ENCODE results near the gene SLC16A2. TPM values are rescaled to one million over a fixed set of nuclear protein-coding genes. Genes with fewer than 3 reads are reported as not detected.

SLC16A2 gene
- total RNA-seq, 2 donors from 2014 or later, result 7.9 to 11.6 TPM

DNA sequence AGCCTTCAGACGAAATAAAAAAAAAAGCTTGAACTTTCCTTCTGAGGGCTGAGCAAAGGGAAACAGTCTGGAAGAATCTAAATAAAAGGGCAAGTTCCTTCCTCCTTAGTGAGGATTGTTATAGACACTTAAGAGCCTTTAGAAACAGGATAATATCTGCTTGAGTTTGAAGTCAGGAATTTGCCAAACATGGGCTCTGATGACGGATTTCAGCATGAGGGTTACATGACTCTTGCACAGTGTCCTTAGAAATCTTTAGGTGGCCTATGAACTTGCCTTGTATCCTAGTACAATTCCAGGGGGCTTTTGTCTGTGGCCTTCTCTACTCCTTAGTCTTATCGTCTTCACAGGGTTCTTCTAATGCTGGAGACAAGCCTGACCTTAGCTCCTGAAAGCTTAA, 99.0 kb downstream of the SLC16A2 start:
- ATAC-seq (ENCODE audit: insufficient number of reproducible peaks, low FRiP score, low read depth) (no peak), DNase-seq (ENCODE audit: low spot score) (no peak)
- TF ChIP-seq CTCF (IDR thresholded peaks at IDR 0.05), result no peak
- Histone ChIP-seq H3K9me3 (no peaks in the 10 kb centered on the region), H3K4me3 (no peak overlapping the region), H3K36me3 (no peaks in the 10 kb centered on the region), H3K27ac (no peak overlapping the region), H3K27me3 (replicated peaks; ENCODE audit: insufficient read depth) (no peaks in the 10 kb centered on the region), H3K4me1 (ENCODE audit: control insufficient read depth in 1 of 2, low read depth in 2 of 2) (no peaks in the 10 kb centered on the region)

GRCh38 chrX:74520896-74521295, 99.6 kb downstream of the SLC16A2 start:
- DNase-seq (ENCODE audit: low spot score) (no peak), ATAC-seq (ENCODE audit: insufficient number of reproducible peaks, low FRiP score, low read depth) (no peak)
- Histone ChIP-seq H3K36me3 (no peaks in the 10 kb centered on the region), H3K4me1 (ENCODE audit: control insufficient read depth in 1 of 2, low read depth in 2 of 2) (no peaks in the 10 kb centered on the region), H3K27ac (no peak overlapping the region), H3K9me3 (no peaks in the 10 kb centered on the region), H3K4me3 (no peak overlapping the region), H3K27me3 (replicated peaks; ENCODE audit: insufficient read depth) (no peaks in the 10 kb centered on the region)
- no peak for TF ChIP-seq CTCF (IDR thresholded peaks at IDR 0.05)

- Histone ChIP-seq H3K4me3 (no peak overlapping the region), H3K27ac (peak overlapping the region in 1 of 2 donors; percentile 51), H3K36me3 (no peaks in the 10 kb centered on the region), H3K4me1 (ENCODE audit: control insufficient read depth in 1 of 2, low read depth in 2 of 2) (peaks cover 0 to under 1% of the 10 kb centered on the region in 2 donors), H3K9me3 (no peaks in the 10 kb centered on the region), H3K27me3 (replicated peaks; ENCODE audit: insufficient read depth) (no peaks in the 10 kb centered on the region)
- ATAC-seq (ENCODE audit: insufficient number of reproducible peaks, low FRiP score, low read depth) (no peak), DNase-seq (ENCODE audit: low spot score) (no peak)
- TF ChIP-seq CTCF (IDR thresholded peaks at IDR 0.05), result no peak
Measured at GRCh38 chrX:74521961-74522751, 100.9 kb downstream of the SLC16A2 start.

- Histone ChIP-seq H3K36me3 (no peaks in the 10 kb centered on the region), H3K9me3 (no peaks in the 10 kb centered on the region), H3K4me1 (ENCODE audit: control insufficient read depth in 1 of 2, low read depth in 2 of 2) (peaks cover 0 to 4% of the 10 kb centered on the region in 2 donors), H3K27me3 (replicated peaks; ENCODE audit: insufficient read depth) (no peaks in the 10 kb centered on the region), H3K4me3 (no peak overlapping the region), H3K27ac (no peak overlapping the region)
- no peak for TF ChIP-seq CTCF (IDR thresholded peaks at IDR 0.05)
- ATAC-seq (ENCODE audit: insufficient number of reproducible peaks, low FRiP score, low read depth) (no peak), DNase-seq (ENCODE audit: low spot score) (no peak)
Measured at GRCh38 chrX:74523224-74523623, 101.9 kb downstream of the SLC16A2 start.

DNA sequence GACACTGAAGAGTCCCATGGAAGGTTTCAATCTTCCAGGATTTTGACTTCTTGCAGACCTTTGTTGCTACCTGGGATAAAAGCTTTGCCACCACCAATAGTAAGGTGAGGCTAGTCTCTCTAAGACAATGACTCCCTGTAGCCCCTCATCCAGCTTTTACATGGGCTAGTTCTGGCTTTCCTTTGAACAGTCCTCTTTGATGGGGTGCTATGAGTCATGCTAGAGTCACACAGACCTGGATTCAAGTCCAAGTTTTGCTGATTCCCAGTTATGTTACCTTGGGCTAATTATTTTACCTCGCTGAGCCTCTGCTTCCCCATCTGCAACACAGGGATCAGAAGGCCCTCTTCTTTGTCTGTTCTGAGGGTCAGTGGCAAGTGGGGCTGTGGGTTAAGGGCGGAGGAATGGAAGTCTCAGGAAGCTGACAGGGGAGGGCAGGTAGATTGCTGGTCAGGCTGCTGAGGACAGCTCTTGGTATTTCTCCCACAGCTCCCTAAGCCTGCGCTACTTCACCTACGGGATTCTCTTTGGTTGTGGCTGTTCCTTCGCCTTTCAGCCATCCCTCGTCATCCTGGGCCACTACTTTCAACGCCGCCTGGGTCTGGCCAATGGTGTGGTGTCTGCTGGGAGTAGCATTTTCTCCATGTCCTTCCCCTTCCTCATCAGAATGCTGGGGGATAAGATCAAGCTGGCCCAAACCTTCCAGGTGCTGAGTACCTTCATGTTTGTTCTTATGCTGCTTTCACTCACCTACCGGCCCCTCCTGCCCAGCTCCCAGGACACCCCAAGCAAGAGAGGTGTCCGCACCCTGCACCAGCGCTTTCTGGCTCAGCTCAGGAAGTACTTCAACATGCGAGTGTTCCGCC, 102.8 kb downstream of the SLC16A2 start:
- Histone ChIP-seq H3K27me3 (replicated peaks; ENCODE audit: insufficient read depth) (no peaks in the 10 kb centered on the region), H3K4me1 (ENCODE audit: control insufficient read depth in 1 of 2, low read depth in 2 of 2) (peaks cover 0 to 4% of the 10 kb centered on the region in 2 donors), H3K27ac (no peak overlapping the region), H3K36me3 (no peaks in the 10 kb centered on the region), H3K9me3 (no peaks in the 10 kb centered on the region), H3K4me3 (no peak overlapping the region)
- DNase-seq (ENCODE audit: low spot score) (no peak), ATAC-seq (ENCODE audit: insufficient number of reproducible peaks, low FRiP score, low read depth) (no peak)
- no peak for TF ChIP-seq CTCF (IDR thresholded peaks at IDR 0.05)

Data from thoracic aorta (tissue), 2 donors.